HG03139 (cell line): ENCODE data around the gene FGF3.

Experiments used
- ATAC-seq: cut with Tn5 transposase; IDR thresholded peaks from one replicate; pipeline ENCODE4 v1.9.1; 2021; ENCODE audit not compliant: unreplicated experiment

The FGF3 gene

DNA sequence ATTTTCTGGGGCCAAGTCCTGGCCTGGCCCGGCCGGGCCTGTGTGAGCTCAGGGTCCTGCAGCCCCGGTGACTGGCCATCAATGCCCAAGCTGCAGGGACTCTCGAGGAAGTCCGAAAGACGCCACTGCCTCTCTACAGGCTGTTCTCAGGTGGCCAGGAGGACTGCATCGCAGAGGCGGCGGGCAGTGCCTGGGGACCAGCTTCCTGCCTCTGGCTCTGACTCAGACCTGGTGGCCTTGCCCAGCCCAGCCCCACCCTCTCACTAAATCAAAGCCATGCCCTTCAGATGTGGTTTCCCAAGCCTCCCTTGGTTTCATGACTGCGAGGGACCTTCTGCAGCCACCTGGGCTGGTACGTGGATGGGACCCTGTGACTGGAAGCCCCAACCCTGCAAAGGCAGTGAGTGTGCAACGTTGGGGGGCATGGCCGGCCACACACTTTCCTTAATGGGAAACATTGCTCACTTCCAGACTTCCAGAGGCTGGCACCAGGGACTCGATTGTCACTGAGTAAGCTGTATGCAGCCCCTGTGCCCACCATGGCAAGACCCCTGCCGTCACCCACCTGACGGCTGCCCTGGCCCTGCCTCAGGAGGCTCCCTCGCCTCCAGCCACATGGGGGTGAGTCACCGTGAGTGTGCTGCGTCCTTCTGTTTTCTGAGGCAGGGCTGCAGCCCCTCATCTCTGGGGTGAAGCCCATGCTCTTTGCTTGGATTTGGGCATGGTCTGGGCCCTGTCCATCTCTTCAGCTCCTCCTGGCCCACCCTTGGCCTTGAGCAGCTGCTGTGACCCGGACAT, 6.0 kb upstream of the FGF3 start:
- ATAC-seq = no peak

DNA sequence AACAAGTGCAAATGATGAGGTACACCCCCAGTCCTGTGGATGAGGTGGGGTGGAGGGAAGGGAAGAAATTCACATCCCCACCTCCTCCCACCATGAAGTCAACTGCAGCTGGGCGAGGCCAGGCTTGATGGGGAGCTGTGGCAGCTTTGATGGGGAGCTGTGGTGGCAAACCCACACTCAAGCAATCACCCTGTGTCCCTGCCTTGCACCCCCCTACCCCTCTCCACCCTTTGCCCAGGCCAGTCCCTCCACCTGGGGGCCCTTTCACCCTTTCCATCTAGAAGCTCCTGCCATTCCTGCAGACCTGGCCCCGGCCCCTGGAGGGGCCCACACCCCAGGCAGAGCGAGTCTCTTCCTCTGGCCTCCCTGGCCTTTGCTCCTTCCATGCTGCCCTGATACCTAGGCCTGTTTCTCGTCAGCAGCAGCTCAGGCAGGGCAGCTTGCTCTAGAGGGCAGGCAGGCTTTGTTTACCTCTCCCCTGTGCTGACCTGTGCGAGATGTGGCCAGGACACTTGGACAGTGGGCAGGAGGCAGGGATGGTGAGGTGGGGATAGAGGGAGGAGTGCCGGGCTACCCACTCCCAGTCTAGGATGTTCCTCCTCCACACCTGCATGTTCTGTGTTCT, 4.5 kb upstream of the FGF3 start:
- no peak for ATAC-seq

DNA sequence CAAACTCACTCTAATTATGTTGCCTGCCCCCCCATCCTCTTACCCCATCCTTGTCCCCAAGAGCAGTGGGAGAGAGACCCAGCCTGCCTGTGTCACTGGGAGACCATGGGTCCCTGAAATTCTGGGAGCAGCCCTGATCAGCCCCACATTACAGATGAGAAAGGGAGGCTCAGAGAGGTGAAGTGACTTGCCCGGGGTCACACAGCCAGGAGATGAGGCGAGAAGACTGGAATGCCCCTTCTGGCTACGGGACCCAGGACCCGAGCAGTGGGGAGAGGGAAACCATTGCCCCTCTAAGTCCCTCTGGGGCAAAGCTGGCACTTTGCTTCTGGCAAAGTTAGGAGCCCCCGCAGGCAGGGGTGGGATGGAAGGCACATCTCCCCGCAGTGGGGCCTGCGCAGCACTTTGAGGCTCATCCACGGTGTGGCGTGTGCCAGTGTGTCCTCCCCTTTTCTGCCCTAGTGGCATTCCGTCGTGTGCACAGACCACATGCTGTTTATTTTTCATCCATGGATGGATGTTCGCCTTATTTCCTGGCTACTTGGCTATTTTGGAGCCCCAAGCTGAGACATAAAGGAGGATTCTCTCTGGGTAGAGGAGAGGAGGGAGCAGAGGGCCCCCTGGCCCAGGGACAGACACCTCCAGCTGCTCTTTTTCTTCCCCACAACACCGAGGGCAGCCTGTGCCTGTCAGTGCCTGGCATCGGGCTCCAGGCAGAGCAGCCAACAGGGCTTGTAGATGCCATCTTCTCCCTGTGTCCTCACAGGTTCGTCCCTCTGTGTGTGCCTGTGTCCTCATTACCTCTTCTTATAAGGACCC, 3.7 kb upstream of the FGF3 start:
- ATAC-seq = no peak

DNA sequence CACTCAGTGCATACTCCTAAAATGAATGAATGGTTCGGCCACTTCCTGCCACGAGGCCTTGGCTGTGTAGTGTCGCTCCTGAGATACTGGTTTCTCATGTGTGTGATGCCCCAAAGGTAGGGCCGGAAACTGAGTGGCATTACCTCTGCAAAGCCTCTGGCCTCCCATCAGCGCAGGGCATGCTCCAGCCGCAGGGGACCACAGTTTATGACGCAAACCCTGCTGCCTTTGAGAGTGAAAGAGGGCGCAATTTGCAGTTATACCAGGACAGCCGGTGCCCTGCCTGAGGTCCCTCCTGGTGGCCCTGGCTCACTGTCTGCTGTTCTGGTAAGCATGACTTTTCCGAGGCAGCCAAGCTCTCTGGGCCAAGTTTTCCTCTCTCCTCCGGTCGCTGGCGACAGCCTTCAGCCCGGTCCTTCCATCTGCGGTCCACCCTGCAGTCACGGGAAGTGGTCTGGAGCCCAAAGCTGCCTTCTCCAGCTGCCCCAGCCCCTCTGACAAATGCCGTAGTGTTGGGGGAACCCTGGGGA, 2.4 kb upstream of the FGF3 start:
- no peak for ATAC-seq

DNA sequence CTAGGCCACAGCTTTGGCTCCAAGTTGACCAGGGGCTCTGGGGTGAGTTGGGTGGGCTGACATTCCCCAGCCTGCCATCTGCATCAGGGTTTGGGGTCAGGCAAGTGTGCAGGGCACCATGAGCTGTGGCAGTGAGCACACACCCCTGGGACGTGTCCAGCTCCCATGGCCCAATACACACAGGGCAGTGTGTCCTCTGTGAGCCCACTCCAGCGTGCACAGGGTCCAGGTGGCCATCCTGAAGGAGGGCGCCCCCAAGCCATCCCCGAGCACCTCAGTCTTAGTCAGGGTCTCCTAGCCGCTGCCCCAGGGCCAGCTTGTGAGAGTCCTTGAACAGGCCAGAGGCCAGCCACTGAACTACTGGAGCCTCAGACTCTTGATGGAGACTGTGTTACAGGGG, 1.2 kb upstream of the FGF3 start:
- ATAC-seq = no peak

DNA sequence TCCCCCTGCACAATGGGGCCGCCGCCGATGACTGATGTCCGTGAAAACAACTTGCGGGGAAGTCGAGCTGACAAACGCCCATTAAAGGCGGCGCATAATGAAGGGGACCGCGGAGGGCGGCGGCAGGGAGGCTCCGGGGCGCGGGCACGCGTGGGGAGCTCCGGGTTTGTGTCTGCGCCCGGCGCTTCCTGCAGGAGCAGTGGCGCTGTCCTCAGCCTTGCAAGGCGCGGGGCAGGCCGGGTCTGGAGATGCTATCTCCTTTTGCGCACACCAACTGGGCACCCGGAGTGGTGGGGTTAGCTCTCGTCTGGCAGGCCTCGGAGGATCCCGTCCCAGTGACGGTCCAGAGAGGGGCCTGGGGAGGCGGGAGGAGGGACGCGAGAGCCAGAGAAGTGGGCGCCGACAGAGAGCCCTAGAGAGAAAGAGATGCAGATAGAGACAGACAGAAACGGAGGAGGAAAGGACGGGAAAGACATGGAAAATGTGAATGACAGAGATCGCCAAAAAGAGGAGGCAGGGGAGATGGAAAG, 390 bp upstream of the FGF3 start:
- ATAC-seq = no peak

DNA sequence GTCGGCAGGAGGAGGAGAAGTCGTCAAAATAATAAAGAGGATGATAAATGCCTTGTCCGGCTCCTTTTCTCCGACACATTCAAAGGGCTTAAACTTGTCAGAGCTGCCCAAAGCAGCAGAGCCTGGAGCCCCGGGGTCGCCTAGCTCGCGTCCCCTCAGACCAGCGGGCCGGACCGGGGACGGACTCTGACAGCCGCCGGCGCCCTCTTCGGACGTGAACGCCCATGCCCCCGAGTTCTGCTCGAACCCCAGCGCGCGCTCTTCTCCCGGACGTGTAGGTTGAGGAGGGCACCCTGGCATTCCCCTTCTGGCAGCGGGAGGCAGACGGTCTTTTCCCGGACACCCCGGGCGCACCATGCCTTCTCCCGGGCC, 999 bp downstream of the FGF3 start:
- ATAC-seq = no peak

DNA sequence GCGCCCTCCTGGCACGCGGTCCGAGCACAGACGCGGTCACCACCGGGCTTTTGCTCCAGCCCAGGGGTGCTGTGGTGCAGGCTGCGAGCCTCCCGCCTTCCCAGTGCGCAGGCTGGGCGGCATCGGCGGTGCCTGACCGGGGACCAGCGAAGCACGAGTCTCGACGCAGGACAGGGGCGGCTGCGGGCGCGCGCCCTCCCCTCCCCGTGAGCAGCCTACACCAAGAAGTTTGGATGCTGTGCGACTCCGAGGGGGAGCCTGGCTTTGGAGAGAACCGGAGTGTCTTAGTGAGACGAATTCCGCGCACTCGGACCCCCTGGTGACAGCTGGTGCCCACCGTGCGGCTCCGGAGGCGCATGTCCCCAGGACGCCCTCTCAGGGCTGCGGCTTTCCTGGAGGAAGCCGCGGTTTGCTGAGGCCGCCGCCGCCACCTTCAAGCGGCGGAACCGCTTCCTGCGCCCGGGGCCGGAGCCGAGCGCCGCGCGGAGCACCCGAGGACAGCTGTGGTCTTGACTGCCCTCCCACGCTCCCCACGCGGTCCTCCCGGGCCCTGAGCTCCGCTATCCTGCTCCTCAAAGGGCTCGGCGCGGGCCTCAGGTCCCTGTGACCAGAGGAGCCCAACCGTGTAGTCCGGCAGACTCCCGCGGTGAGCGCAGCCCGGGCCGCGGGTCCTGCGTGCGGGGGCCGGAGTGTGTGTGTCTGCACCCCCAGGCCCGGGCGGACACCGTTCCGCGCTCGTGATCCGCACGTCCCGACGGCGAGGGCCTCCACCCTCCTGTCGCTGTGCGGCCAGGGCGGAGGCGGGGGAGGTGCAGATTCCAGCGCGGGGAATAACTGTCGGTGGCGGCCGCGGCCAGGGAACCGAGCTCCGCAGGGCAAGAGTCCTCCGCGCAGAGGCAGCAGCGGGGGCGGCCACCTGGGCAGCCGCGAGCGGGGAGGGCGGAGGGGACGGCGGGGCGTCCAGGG, 1.7 kb downstream of the FGF3 start:
- ATAC-seq = no peak

DNA sequence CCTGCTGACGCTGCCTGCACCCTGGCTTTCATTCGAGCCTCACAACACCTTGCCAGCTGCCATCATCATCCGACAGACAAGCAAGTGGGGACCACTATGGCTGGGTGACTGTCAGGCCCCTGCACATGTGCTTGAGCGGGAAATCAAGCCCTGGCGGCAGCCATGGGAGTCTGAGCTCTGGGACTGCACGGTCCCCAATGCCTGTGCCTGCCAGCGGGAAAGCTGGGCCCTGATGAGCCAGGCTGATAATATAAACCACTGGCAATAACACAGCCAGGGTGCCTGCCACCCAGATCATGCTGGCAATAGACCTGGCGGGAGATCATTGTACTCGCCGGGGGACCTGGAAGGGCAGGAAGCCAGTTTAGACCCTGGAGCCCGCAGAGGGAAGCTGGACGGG, 2.5 kb downstream of the FGF3 start:
- ATAC-seq = no peak

DNA sequence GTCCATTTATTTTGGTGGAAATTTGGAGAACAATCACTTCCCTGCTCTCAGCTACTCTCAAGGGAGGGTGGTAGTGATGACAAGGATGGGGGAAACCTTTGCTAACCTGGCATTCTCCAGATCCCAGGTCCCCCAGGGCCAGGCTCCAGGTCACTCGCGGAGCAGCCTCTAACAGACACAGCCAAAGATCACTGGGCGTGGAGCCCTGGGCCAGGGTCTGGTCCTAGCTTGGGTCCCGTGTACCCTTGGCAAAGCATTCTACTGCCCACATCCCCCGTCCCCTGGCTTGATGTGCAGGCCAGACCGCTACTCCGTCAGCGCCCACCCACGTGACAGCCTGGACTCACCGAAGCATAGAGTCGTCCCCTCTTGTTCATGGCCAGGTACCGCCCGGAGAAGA, 3.2 kb downstream of the FGF3 start:
- no peak for ATAC-seq

DNA sequence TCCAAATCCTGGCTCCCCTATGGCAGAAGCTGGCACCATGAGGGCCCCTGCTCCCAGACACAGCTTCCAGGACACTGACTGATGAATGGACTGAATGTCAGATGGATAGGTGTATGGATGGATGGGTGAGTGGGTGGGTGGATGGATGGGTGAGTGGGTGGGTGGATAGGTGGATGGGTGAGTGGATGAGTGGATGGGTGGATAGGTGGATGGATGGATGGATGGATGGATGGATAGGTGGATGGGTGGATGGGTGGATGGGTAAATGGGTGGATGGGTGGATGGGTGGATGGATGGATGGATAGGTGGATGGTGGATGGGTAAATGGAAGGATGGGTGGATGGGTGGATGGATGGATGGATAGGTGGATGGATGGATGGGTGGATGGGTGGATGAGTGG, 4.3 kb downstream of the FGF3 start:
- ATAC-seq = no peak

DNA sequence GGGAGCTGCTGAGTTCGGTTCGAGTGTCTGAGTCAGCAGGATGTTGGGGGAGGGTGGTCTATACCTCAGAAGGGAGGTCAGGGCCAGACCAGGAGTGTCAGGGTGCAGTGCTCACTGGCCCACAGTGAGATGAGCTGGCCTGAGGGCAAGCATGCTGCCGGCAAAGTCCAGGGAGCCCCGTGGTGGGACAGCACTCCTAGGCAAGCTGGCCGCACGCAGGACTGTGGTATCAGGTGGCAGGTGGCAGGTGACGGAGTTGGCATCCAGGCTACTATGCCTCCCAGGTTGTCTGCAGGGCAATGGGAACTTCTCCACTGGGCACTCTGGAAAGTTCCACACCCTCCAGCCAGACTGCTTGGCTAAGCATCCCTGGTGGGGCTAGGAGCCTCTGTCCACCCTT, 4.8 kb downstream of the FGF3 start:
- ATAC-seq = no peak

DNA sequence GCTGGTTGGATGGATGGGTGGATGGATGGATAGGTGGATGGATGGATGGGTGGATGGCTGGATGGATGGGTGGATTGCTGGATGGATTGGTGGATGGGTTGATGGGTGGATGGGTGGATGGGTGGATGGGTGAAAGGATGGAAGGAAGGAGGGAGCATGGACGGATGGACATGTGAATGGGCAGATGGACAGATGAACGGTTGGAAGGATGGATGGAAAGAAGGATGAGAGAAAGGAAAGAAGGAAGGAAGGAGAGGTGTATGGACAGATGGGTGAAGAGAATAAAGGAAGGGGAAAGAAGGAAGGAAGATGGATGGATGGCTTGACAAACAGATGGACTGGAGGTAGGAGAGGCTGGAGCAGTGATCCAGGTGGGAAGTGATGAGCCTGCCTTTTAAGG, 5.4 kb downstream of the FGF3 start:
- ATAC-seq = no peak

DNA sequence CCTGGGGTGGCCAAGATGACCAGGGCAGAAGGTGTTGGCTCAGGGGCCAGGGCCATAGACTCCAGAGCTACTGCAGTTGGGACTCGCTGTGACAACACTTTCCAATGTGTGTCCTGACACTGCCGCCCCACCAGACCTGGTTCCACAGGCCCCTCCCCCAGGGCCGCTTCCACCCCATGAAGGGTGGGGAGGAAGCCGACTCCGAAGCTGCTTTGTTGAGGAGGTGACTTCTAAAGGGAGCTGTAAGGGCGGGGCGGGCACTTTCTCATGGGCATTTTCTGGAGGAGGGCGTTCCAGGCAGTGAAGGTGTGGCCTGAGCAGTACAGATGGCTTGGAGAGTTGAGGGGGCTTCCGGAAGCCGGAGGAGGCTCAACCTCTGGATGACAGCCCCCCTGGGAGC, 6.3 kb downstream of the FGF3 start:
- ATAC-seq = no peak

DNA sequence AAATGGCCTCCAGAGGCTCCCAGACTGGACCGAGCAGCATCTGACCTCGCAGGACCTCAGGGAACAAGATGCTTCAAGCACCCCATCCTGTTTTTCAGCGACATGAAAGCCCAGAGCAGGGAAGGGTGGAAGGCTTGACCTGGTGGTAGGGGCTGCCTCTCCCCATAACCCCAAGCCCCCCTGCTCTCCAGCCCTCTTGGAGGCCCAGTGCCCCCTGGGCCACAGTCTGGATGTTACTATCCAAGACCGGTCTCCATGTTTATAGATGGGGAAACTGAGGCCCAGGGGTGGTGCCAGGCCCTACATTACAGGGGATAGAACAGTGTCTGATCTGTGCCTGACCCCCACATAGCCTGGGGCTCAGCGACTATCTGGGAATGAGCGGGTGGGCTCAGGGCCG, 7.0 kb downstream of the FGF3 start:
- no peak for ATAC-seq

DNA sequence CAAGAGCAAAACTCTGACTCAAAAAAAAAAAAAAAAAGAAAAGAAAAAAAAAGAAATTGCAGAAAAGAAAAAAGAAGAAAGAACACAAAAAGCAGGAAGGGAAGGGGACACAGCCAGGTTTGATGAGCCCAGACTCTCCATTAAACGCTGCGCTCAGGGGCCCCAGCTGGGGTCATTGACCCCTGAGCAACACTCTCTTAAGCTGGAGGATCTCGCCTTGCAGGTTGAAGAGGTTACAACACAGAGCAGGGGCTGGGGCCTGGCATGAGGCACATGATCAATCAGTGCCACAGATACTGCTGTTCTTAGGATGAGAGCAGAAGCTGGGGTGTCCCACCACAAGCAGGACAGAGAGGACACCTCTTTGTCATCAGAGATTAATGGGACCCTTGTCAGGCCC, 7.8 kb downstream of the FGF3 start:
- ATAC-seq = no peak

DNA sequence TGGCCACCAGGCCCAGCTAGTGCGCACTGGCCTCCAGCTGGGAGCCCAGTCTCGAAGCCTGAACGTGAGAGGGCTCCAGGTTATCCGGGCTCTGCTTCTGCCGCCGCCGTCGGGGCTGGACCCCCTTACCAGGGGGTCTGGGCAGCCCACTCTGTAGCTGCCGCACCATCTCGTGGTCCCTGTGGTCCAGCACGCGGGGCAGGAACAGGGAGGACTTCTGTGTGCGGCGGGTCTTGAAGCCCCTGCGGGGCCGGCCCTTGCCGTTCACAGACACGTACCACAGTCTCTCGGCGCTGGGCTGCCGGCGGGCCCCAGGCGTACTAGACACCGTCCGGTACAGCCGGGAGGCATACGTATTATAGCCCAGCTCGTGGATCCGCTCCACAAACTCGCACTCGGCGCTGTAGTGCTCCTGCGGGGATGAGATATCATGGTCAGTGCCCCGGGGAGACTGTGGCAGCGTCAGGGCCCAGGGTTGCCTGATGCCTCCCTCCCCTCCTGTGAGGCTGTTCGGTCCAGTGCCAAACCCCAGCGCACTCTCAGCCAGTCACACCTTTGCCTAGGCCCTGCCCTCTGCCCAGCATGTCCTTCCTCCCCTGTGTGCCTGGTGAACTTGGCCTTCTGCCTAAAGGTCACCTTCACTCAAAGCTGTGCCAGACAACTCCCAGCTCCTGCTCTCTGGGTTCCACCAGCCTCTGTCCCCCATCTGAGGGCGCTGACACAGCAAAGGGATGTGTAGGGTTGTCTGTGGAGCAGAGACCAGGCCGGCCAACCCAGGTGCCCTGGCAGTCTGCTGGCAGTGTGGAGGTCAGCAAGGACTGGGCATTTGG, 8.7 kb downstream of the FGF3 start:
- no peak for ATAC-seq

DNA sequence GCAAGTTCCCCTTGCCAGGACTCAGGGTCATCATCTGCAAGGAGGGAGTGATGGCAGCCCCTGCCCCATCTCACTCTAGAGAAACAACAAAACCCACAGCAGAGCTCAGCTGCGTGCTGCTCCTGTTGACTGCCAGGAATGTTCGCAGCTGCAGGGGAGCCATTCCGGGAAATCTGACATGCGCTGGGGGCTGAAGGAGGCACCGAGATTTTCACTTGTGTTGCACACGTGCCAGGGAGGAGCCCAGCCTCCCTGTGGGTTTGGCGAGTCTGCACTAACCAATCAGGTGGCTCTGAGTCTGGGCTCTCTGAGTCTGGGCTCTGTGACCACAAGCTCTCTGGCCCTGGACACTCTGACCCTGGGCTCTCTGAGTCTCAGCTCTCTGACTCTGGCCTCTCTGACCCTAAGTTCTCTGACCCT, 10.5 kb downstream of the FGF3 start:
- ATAC-seq = no peak

DNA sequence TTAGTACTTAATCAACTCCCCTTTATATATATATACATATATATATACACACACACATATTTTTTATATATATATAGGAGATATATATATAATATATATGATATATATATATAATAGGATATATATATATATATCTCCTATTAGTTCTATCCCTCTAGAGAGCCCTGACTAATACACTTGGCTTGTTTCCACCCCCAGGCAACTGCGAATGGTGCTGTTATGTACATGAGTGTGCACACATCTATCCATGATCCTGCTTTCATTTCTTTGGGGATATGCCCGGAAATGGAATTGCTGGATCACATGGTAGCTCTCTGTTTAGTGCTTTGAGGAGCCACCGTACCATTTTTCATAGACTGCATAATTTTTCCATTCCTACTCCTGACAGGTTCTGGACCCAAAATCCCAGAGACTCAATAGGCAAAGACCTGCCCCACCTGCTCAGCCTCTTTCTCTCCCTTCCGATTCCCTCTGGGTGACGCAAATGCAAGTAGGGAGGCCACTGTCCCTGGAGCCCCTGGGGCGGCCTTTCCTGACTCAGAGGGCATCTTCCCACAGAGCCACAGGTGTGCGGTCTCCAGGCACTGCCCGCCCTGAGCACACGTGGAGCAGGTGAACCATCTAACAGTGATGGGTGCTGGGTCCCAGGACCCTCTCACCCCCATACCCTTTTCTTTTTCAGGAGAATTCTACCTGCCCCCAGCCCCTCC, 12.0 kb downstream of the FGF3 start:
- no peak for ATAC-seq
